Nephron (organoid): ENCODE data around the gene BSDC1.
A peak's percentile ranks its signal among the peaks of the same experiment; 100 is the strongest.
"Not testable (repeated sequence)": the region's sequence is repeated elsewhere in the genome, so short reads cannot be mapped to it uniquely, and the experiment has no call there.

ENCODE experiments used
- H3K27ac Mint-ChIP-seq, 3 experiments: 2 replicates each; pipeline ENCODE4 v1.8.0; 2020; ENCODE audit warnings: mixed read lengths in 3 of 3, mild to moderate bottlenecking in 2 of 3, moderate library complexity in 1 of 3
- H3K27me3 Mint-ChIP-seq: 2 replicates; pipeline ENCODE4 v1.8.0; 2021; ENCODE audit warnings: low read depth, mild to moderate bottlenecking, moderate library complexity, mixed read lengths
- H3K36me3 Mint-ChIP-seq: 2 replicates; pipeline ENCODE4 v1.8.0; 2020; ENCODE audit warnings: low read depth, mixed read lengths
- H3K4me1 Mint-ChIP-seq: 2 replicates; pipeline ENCODE4 v1.8.0; 2020; ENCODE audit warnings: mixed read lengths
- H3K4me3 Mint-ChIP-seq, 3 experiments: 2 replicates each; pipeline ENCODE4 v1.8.0; 2020; ENCODE audit warnings: mild to moderate bottlenecking in 3 of 3, mixed read lengths in 3 of 3, moderate library complexity in 2 of 3
- H3K9me3 Mint-ChIP-seq: 2 replicates; pipeline ENCODE4 v1.8.0; 2020; ENCODE audit warnings: mixed read lengths
- CTCF ChIP-seq, 3 experiments: fragments of 200-600 bp; sonication (generic); IDR thresholded peaks; one replicate each; pipeline ENCODE4 v1.5.0; 2021; ENCODE audit warnings: antibody characterized with exemption in 3 of 3; ENCODE audit not compliant: unreplicated experiment in 3 of 3

The BSDC1 gene

GRCh38 chr1:32394141-32394889 is at the start of gene BSDC1:
BSDC1 (minus strand) TSS chr1:32394441; CDS start chr1:32394414, 27 bp downstream.
- Mint-ChIP-seq H3K27ac (peak within 1 kb of the TSS; percentile 91 to 97 (median 96)), H3K4me3 (peak within 1 kb of the TSS in 2 of 3 experiments; percentile 97 to 99), H3K4me1 (peaks cover 20% of the 10 kb centered on the region), H3K36me3 (peaks cover 13% of the 10 kb centered on the region), H3K27me3 (no peaks in the 10 kb centered on the region), H3K9me3 (no peaks in the 10 kb centered on the region)
- no peak for TF ChIP-seq CTCF (IDR thresholded peaks at IDR 0.05; ENCODE audit: unreplicated experiment in 3 of 3)

GRCh38 chr1:32441467-32441866 is 47.2 kb upstream of the BSDC1 start:
- H3K9me3 Mint-ChIP-seq, H3K36me3 Mint-ChIP-seq, H3K27me3 Mint-ChIP-seq, H3K4me1 Mint-ChIP-seq, H3K27ac Mint-ChIP-seq, H3K4me3 Mint-ChIP-seq: not testable (repeated sequence)

- not testable (repeated sequence) for H3K4me3 Mint-ChIP-seq, H3K9me3 Mint-ChIP-seq
These were observed 44.5 kb upstream of the BSDC1 start for GRCh38 chr1:32438777-32439176.

DNA sequence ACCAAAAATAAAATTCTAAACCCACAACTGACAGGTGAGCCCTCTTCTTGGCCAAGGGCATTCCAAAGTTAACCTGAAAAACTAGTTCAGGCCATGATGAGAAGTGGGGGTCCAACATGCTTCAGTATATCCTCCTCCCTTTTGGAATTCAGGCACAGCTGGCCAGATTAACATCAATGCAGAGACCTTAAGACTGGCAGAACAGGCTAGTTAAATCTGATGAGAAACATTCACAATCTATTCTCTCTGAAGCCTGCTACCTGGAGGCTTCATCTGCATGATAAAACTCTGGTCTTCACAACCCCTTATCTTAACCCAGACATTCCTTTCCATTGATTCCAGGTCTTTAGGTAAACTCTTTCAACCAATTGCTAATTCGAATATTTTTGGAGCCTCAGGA is 43.9 kb upstream of the BSDC1 start:
- H3K27ac Mint-ChIP-seq, result no peak overlapping the region
- H3K4me1 Mint-ChIP-seq, result no peaks in the 10 kb centered on the region
- H3K4me3 Mint-ChIP-seq, result no peak overlapping the region
- H3K9me3 Mint-ChIP-seq, result peaks cover 7% of the 10 kb centered on the region
- peaks cover 4% of the 10 kb centered on the region for H3K27me3 Mint-ChIP-seq
- TF ChIP-seq CTCF (IDR thresholded peaks at IDR 0.05; ENCODE audit: unreplicated experiment in 3 of 3), result no peak
- H3K36me3 Mint-ChIP-seq, result no peaks in the 10 kb centered on the region

More at GRCh38 chr1:32438777-32439176, 44.5 kb upstream of the BSDC1 start:
- not testable (repeated sequence) for H3K27ac Mint-ChIP-seq, H3K27me3 Mint-ChIP-seq, H3K36me3 Mint-ChIP-seq, H3K4me1 Mint-ChIP-seq

DNA sequence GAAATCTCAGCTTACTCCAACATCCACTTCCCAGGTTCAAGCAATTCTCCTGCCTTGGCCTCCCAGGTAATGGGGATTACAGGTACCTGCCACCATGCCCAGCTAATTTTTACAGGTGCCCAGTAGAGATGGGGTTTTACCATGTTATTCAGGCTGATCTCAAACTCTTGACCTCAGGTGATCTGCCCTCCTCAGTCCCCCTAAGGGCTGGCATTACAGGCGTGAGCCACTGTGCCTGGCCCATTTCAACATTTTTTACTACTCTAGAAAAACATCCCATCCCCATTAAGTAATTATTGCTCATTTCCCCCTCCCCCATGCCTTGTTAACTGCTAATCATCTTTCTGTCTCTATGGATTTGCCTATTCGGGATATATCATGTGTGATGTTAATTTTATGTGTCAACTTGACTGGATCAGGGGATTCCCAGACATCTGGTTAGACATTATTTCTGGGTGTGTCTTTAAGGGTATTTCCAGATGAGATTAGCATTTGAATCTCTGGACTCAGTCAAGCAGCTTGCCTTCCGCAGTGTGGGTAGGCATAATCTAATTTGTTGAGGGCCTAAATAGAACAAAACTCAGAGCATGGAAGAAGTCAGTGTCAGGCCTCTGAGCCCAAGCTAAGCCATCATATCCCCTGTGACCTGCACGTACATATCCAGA is 37.6 kb upstream of the BSDC1 start:
- Mint-ChIP-seq H3K36me3 (no peaks in the 10 kb centered on the region), H3K9me3 (no peaks in the 10 kb centered on the region), H3K27me3 (peaks cover 8% of the 10 kb centered on the region), H3K27ac (no peak overlapping the region), H3K4me1 (peaks cover 5% of the 10 kb centered on the region), H3K4me3 (no peak overlapping the region)
- no peak for TF ChIP-seq CTCF (IDR thresholded peaks at IDR 0.05; ENCODE audit: unreplicated experiment in 3 of 3)

DNA sequence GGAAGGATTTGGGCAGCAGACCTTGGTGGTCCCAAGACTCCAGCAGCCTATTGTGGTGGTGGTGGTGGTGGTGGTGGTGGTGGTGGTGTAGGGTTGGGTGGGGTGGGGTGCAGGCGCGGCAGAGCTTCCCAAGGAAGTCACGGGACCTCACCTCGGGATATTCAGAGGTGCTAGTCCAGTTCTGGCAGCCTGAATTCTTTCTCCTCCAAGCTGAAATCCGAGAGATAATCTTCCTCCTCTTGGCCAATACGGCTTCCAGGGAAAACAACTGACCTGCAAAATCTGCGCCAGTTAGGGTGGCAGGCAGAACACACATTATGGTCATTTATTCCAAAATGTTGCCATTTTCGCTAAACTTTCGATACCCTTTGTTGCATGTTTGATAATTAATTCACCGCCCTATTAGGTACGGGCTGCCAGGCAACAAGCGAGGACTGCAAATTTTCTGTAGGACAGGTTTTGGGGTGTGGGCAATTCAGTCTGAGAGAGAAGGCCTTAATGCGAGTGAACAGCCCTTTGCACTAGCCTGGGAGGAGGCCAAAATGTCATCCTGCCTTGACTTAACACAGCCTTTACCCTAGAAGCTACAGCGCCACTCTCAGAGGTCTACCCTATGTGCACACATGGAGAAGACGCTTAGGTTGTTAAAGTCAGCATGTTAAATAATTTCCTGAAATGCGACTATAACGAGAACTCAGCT is 33.2 kb upstream of the BSDC1 start:
- Mint-ChIP-seq H3K9me3 (no peaks in the 10 kb centered on the region), H3K27me3 (peaks cover under 1% of the 10 kb centered on the region), H3K36me3 (no peaks in the 10 kb centered on the region), H3K4me1 (peaks cover 5% of the 10 kb centered on the region), H3K27ac (no peak overlapping the region), H3K4me3 (no peak overlapping the region)
- no peak for TF ChIP-seq CTCF (IDR thresholded peaks at IDR 0.05; ENCODE audit: unreplicated experiment in 3 of 3)
